DND-41 (cell line): ENCODE measurements around the gene OR5K3.

Source experiments
- CTCF ChIP-seq: IDR thresholded peaks from 2 replicates; pipeline ENCODE4 v1.5.1; 2012; ENCODE audit warnings: borderline replicate concordance, low read length, moderate library complexity, mild to moderate bottlenecking; ENCODE audit not compliant: poor library complexity, severe bottlenecking; ENCODE audit errors: extremely low read depth
- EZH2 ChIP-seq: IDR thresholded peaks from 3 replicates; pipeline ENCODE4 v1.6.1; 2012; ENCODE audit warnings: borderline replicate concordance, low read depth, mild to moderate bottlenecking, moderate library complexity, low read length, inconsistent platforms; ENCODE audit not compliant: severe bottlenecking

GRCh38 chr3:98404010-98404409 is 13.5 kb downstream of the OR5K3 start:
- TF ChIP-seq CTCF (no peak), EZH2 (no peak)
